ENCODE measurements around the gene CRKL.

- no peak for TF ChIP-seq CTCF (IDR thresholded peaks at IDR 0.05)
- TF ChIP-seq POLR2A (IDR thresholded peaks at IDR 0.05): no peak
Measured at GRCh38 chr22:20987375-20987774, 70.2 kb downstream of the CRKL start.

Measured in heart left ventricle (tissue), 13 donors.